Gastroesophageal sphincter (tissue), 3 donors: Measurements from ENCODE around the gene MYRF.

ENCODE experiments used
- CTCF ChIP-seq, 4 experiments: fragments of 200-600 bp in 2 of 4; fragments of 450-650 bp in 2 of 4; sonication (generic) in 1 of 4; IDR thresholded peaks; one replicate each; pipeline ENCODE4 v1.5.1; 2017 to 2019; ENCODE audit warnings: antibody characterized with exemption in 4 of 4, mild to moderate bottlenecking in 2 of 4, moderate library complexity in 2 of 4
- EP300 ChIP-seq: sonication (generic); formaldehyde crosslinking; IDR thresholded peaks from one replicate; pipeline ENCODE4 v1.6.1; 2017; ENCODE audit warnings: antibody characterized with exemption, mild to moderate bottlenecking
- POLR2A ChIP-seq, 2 donors: fragments of 450-650 bp; IDR thresholded peaks; one replicate each; pipeline ENCODE4 v1.6.1; 2017; ENCODE audit warnings: antibody characterized with exemption in 2 of 2, mild to moderate bottlenecking in 2 of 2, moderate library complexity in 1 of 2
- POLR2AphosphoS5 ChIP-seq: sonication (generic); formaldehyde crosslinking; IDR thresholded peaks from one replicate; pipeline ENCODE4 v1.6.1; 2017; ENCODE audit warnings: antibody characterized with exemption

- no peak for TF ChIP-seq CTCF (IDR thresholded peaks at IDR 0.05)
- TF ChIP-seq POLR2AphosphoS5 = no peak
- no peak for TF ChIP-seq EP300
- no peak for TF ChIP-seq POLR2A (IDR thresholded peaks at IDR 0.05)
Measured at GRCh38 chr11:61778920-61779650, 26.6 kb downstream of the MYRF start.
